HG03565 (cell line): Measurements from ENCODE around the gene IFNG-AS1.
A peak's percentile ranks its signal among the peaks of the same experiment; 100 is the strongest.

Source experiments
- ATAC-seq: cut with Tn5 transposase; IDR thresholded peaks from one replicate; pipeline ENCODE4 v1.9.1; 2021; ENCODE audit warnings: mild to moderate bottlenecking, moderate library complexity; ENCODE audit not compliant: unreplicated experiment

The IFNG-AS1 gene

DNA sequence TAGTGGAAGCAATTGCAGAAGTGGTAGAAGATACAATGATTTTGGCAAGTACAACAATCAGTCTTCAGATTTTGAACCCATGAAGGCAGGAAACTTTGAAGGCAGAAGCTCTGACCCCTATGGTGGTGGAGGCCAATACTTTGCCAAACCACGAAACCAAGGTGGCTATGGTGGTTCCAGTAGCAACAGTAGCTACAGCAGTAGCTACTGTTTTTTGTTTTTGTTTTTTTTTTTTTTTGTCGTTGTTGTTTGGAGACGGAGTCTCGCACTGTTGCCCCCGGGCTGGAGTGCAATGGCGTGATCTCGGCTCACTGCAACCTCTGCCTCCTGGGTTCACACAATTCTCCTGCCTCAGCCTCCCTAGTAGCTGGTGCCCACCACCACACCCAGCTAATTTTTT is 47.4 kb downstream of the IFNG-AS1 start:
- no peak for ATAC-seq

DNA sequence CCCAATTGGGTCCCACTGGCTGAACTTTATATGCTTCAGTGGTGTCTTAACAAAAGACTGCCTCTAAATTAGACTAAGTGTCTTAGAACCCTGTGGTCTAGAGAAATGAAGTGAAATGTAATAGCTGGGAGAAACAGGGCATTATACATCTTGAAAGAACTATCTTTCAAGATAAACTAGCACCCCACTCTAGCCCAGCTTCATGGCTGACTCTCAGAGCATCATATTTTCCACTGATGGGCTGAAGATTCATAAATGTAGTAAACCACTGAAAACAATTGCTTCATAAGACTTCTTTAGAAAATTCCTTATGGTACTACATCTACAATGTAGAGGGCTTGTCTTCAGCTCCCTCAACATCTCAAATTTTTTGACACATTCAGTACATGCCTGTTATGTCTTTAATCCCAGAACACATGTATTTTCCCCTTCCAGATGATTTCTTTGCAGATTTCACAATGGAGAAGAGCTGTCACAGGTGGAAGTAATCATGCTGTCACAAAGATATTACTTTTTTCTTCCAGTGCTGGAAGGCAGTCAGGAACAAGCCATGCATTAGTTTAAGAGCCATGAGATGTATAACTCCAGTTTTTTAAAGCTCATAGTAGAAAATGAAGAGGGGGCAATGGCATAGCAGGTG is 48.5 kb downstream of the IFNG-AS1 start:
- no peak for ATAC-seq

- no peak for ATAC-seq
Measured at GRCh38 chr12:68038650-68039049, 49.4 kb downstream of the IFNG-AS1 start.

DNA sequence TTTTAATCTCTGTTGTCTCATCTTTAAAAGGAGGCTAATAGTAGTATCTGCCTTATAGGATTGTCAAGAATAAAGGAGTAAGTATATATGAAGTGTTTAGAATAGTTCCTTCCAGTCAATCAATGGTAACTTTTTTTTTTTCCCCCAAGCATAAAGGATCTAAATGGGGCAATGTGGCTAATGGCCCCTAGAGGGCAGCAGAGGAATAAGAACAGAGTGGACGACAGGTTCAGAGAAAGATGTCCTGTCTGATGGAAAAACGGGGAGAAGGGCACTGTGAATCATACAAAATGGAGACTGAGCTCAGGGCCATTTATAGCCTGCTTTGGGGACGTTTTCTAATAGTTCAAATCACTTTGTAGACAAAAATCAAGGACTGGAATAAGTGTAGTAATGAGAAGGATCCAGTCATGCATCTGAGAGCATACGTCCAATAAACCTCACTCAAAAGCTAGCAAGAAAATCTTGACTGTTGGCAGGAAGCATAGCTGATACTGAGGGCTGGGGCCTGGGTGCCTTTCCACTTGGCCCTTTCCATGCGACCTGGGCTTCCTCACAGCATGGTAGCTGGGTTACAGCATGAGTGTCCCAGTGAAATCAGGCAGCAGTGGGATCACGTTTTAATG is 51.3 kb downstream of the IFNG-AS1 start:
- ATAC-seq = peak; percentile 36

DNA sequence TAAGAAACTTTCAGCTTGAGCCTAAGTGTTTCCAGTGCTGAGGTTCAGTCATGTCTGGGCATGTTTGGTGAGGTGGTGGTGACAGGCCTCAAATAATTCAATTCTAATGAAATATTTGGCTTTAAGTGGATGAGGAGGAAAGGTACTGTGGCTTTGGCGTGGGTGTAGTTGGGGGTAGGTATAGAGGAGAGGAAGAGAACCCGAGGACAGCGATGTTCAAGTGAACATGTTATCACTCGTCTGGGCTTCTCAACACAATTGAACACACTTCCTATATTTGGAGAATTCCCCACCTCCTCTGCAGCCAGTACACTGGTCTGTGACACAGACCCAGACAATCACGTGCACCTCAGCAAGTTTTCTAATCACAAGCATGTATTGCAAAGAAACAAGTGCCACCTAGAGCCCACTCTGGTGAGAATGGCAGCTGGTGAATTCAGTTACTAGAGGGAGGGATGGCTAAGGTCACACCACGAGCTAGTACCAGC is 53.0 kb downstream of the IFNG-AS1 start:
- peak; percentile 78 for ATAC-seq

DNA sequence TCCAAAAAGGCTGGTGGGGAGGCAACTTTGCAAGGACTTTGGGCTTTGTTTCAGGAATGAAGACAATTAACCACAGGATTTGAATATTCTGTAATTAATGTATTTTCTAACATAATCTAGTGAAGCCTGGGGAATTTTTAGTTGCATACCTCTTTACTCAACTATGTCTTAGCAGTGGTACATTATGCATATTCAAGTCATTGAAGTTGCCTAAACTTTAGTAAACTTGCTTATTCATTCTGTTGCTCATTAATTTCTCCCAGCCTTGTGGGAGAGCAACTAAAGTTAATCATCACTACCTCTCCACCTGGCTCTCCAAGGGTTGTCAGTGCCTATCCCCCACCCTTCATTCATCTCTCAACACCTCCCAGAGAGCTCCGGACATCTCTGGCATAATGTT is 54.2 kb downstream of the IFNG-AS1 start:
- ATAC-seq = no peak

- ATAC-seq = no peak
Measured at GRCh38 chr12:68048648-68049297, 59.5 kb downstream of the IFNG-AS1 start.

DNA sequence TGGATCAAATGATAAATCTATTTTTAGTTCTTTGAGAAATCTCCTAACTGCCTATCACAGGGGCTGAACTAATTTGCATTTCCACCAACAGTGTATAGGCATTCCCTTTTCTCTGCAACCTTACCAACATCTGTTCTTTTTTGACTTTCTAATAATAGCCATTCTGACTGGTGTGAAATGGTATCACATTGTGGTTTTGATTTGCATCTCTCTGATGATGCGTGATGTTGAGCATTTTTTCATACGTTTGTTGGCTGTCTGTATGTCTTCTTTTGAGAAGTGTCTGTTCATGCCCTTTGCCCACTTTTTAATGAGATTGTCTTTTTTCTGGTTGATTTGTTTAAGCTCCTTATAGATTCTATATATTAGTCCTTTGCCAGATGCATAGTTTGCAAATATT is 67.1 kb downstream of the IFNG-AS1 start:
- no peak for ATAC-seq

DNA sequence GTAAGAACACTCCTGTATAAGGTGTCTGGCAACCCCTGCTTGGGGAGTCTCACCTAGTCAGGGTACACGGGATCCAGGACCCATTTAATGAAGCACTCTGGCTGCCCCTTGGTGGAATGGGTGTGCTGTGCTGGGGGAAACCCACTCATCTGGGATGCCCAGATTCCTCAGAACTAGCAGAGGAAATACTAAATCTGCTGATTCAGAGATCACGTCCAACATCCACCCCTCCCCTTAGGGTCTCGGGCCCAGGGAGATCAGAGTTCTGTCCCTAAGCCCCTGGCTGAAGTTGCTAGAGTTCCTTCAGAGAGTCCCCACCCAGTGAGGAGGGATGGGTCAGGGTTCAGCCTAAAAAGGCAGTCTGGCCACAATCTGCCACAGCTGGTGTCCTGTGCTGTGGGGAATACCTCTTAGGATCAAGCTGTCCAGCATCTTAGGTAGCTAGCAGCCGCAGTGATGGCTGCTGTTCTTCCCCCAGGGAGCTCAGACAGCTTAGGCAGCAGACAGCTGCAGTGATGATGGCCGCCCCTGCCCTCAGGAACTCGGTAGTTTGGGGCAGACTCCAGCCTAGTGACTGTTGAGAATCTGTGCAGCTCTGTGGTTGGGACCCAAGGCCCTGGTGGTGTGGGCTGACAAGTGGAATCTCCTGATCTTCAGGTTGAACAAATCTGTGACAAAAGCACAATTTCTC is 74.8 kb downstream of the IFNG-AS1 start:
- no peak for ATAC-seq

GRCh38 chr12:68065163-68065562 is 75.9 kb downstream of the IFNG-AS1 start:
- ATAC-seq = no peak

- ATAC-seq = no peak
Measured at GRCh38 chr12:68065687-68066086, 76.4 kb downstream of the IFNG-AS1 start.

DNA sequence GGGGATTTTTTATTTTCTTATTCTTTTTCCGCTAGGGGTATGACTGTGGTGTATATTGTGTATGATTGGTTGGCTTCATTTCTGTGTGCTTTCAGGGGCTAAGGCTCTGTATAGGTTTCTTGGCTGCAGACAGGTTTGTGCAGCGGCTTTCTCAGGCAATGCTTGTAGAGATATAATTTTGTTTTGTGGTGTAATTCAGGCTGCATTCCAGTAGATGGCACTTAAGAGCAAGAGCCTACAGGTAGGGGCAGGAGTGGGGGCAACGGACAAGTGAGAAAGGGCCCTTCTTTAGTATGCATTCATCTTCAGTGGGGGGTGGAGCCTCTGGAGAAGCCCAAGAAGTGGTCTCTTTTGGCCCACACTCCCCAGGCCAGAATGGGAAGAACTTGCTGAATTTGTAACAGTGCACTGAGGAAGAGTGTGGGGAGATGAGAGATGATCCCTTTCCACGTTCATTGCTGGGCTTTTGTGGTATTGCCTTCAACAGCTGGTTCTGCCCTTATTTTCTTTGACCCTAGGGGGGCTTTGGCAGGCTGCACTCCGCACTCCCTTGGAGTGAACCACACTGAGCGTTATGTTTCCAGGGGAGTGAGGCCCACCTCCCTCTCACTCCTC is 78.6 kb downstream of the IFNG-AS1 start:
- ATAC-seq = no peak

- ATAC-seq = no peak
Measured at GRCh38 chr12:68069275-68069674, 80.0 kb downstream of the IFNG-AS1 start.
